Measurements from ENCODE around the gene CCNK.

CCNK gene

DNA sequence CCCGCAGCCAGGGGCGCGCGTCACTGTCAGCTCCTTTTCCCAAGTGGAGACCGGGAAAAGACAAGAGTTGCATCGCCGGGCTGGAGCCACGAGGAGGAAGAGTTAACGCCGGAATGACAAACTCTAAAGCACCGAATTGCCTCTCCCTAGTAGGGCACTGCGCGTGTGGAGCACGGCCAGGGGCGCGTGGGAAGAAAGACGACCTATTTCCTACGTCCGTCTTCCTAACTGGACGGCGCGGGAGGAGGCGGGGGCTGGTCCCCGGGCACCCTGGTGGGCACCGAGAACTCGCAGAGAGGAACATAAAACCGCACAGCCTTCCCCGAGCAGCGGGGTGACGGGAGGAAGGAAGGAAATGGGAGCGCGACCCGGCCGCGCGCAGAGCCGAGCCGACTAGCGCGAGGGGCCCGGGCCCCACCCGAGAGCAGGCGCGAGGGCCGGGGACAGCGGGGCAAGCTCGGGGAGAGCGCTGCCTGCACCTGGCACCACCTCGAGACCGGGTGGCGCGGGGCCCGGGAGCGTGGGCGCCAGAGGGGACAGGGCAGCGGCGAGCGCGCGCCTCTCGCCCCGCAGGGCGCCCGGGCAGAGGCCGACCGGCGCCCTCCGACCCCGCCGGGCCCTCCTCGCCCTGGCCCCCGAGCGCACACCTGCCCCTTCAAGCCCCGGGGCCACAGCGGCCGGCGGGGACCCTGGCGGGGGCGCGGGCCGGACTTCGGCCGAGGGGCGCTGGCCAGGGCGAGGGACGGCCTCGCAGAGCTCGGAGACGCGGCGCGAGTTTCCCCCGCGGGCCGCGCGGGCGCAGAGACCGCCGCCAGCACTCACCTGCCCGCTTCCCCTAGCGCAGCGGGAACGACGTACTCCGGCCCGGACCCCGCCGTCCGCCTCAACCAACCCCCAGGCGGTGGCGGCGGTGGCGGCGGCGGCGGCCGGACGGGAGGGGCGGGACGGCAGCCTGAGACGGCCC lies 1.0 kb upstream of the CCNK start, which contains the start of gene SETD3:
Gene SETD3 (minus strand): TSS at position 954 of the 964 bp plus-strand sequence. CDS start 15,054 bp downstream, outside the sequence.
- Histone ChIP-seq H3K27me3 (ENCODE audit: insufficient read depth, low read depth, severe bottlenecking) (no peaks in the 10 kb centered on the region), H3K4me3 (ENCODE audit: low read depth, low read length) (peak within 1 kb of the TSS; percentile 90), H3K9me3 (ENCODE audit: severe bottlenecking) (no peaks in the 10 kb centered on the region), H3K27ac (peak within 1 kb of the TSS; percentile 84), H3K36me3 (no peaks in the 10 kb centered on the region)
- DNase-seq: peak; percentile 33
- TF ChIP-seq, protein P1, sequence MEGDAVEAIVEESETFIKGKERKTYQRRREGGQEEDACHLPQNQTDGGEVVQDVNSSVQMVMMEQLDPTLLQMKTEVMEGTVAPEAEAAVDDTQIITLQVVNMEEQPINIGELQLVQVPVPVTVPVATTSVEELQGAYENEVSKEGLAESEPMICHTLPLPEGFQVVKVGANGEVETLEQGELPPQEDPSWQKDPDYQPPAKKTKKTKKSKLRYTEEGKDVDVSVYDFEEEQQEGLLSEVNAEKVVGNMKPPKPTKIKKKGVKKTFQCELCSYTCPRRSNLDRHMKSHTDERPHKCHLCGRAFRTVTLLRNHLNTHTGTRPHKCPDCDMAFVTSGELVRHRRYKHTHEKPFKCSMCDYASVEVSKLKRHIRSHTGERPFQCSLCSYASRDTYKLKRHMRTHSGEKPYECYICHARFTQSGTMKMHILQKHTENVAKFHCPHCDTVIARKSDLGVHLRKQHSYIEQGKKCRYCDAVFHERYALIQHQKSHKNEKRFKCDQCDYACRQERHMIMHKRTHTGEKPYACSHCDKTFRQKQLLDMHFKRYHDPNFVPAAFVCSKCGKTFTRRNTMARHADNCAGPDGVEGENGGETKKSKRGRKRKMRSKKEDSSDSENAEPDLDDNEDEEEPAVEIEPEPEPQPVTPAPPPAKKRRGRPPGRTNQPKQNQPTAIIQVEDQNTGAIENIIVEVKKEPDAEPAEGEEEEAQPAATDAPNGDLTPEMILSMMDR (IDR thresholded peaks at IDR 0.05; ENCODE audit: low read depth, low read length): no peak

DNA sequence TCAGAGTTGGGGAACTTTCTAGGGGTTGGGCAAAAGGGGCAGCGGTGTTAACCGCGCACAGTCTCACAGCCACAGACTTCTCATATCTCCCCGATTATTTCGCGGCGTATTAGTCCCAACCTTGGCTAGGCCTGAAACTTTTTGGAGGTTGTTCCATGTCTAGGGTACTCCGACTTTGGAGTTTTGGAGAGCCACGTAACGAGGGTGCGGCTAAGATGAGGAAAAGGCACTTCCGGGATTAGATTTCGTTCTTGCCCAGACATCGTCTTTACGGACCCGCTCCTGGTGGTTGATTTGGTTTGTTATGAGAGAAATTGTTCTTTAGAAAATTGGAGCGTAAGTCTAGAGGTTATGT lies 513 bp downstream of the CCNK start:
- no peak for DNase-seq
- TF ChIP-seq, protein P1 (IDR thresholded peaks at IDR 0.05; ENCODE audit: low read depth, low read length): no peak
- H3K9me3 ChIP-seq (ENCODE audit: severe bottlenecking): no peaks in the 10 kb centered on the region
- no peaks in the 10 kb centered on the region for H3K36me3 ChIP-seq
- peak overlapping the region; percentile 74 for H3K27ac ChIP-seq
- H3K4me3 ChIP-seq (ENCODE audit: low read depth, low read length): peak overlapping the region; percentile 90
- H3K27me3 ChIP-seq (ENCODE audit: insufficient read depth, low read depth, severe bottlenecking): no peaks in the 10 kb centered on the region

DNA sequence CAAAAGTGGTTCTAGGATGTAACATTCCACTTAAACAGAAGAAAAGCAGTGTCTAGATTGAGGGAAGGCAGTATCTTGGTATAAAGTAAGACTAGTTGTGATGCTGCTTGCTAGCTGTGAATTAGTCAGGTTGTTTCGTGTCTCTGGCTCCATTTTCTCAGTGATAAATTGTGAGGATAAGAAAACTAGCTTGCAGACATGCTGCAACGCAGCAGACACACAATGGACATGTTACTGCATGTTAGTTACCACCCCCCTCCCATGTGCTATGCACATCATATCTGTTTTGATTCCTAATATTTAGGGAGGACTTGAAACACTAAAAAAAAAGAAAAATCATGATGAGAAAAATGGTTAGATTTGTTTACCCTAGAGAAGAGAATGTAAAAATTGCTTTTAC lies 2.9 kb downstream of the CCNK start:
- H3K27ac ChIP-seq: no peak overlapping the region
- no peak overlapping the region for H3K4me3 ChIP-seq (ENCODE audit: low read depth, low read length)
- H3K36me3 ChIP-seq: no peaks in the 10 kb centered on the region
- no peak for DNase-seq
- H3K27me3 ChIP-seq (ENCODE audit: insufficient read depth, low read depth, severe bottlenecking): no peaks in the 10 kb centered on the region
- TF ChIP-seq, protein P1 (IDR thresholded peaks at IDR 0.05; ENCODE audit: low read depth, low read length): no peak
- H3K9me3 ChIP-seq (ENCODE audit: severe bottlenecking): no peaks in the 10 kb centered on the region

DNA sequence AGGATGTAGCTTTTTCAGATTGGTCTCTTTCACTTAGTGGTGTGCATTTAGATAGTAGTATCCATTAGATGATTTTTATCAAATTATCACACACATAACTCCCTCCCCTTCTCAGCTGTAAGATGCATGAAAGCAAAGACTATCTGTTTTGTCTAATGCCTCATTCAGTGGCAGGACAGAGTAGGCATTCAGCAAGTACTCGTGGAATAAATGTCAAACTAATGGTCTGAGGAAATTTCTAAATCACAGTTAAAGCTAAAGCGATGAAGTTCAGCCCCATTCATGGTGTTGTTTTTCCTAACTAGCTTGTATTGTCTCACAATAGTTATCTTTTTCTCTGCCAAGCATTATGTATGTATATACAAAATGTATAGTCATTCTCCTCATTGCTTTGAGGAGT lies 16.1 kb downstream of the CCNK start:
- Histone ChIP-seq H3K27me3 (ENCODE audit: insufficient read depth, low read depth, severe bottlenecking) (no peaks in the 10 kb centered on the region), H3K36me3 (peaks cover 80% of the 10 kb centered on the region), H3K9me3 (ENCODE audit: severe bottlenecking) (no peaks in the 10 kb centered on the region), H3K4me3 (ENCODE audit: low read depth, low read length) (no peak overlapping the region), H3K27ac (no peak overlapping the region)
- no peak for DNase-seq
- TF ChIP-seq, protein P1 (IDR thresholded peaks at IDR 0.05; ENCODE audit: low read depth, low read length): no peak

DNA sequence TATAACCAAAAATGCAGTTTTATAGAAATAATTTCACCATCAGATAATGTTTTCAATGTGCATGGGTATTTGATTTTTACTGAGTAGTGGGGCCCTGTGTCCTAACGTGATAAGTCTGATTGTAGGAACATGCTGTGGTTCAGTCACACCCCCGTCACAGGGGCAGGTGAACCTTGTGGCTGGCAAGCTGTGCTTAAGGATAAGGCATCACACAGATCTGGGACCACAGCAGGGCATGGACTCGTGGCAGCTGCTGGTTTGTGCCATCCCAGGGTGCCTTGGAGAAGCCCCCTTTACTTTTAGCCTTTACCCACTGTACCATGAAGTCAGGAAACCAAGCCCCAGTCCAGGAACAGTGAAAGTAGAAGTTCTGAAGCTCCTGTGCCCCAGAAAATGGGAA lies 16.7 kb downstream of the CCNK start:
- Histone ChIP-seq H3K9me3 (ENCODE audit: severe bottlenecking) (no peaks in the 10 kb centered on the region), H3K36me3 (peaks cover 80% of the 10 kb centered on the region), H3K4me3 (ENCODE audit: low read depth, low read length) (no peak overlapping the region), H3K27me3 (ENCODE audit: insufficient read depth, low read depth, severe bottlenecking) (no peaks in the 10 kb centered on the region), H3K27ac (no peak overlapping the region)
- DNase-seq: no peak
- TF ChIP-seq, protein P1 (IDR thresholded peaks at IDR 0.05; ENCODE audit: low read depth, low read length): no peak

All from WERI-Rb-1 (cell line).